Measurements from ENCODE around the gene AFF3.

Gene AFF3

DNA sequence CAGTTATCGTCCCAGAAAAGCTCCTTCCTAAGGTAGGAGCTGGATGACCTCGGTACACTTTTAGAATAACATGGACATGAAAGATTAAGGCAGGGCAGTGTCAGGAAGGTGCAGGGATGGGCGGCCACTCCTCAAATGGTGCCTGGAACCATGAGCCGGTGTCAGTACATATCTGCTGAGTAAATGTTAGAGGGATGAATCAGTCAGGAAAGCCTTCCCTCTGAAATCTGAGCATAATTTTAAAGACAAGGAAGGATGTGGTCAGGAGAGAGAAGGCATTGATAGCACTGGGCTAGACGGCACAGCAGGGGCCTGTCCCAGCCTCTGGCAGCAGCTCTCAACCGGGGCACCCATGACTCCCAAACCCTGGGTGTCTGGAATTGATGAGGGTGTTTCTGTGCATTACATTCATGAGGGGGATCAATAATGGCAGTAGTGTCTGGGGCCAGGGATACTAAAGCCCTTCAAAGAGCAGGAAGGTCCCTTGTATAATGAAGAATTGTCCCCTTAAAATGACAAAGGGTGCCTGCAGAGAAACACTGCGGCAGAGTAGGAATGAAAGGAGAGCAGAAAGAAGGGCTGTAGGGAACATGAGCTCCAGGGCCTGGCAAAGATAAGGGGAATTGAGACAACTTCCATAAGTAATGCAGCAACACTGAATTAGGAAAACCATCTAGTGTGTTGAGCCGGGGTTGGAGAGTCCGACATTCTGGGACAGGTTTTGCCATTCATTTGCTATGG lies 490.3 kb downstream of the AFF3 start:
- Histone ChIP-seq H3K36me3 (replicated peaks; ENCODE audit: low read depth, low read length) (peaks cover 9% of the 10 kb centered on the region), H3K27me3 (ENCODE audit: low read depth, low read length) (no peaks in the 10 kb centered on the region), H3K4me1 (ENCODE audit: low read length) (no peaks in the 10 kb centered on the region), H3K4me2 (ENCODE audit: low read length) (no peak overlapping the region), H3K4me3 (ENCODE audit: low read length) (no peak overlapping the region), H3K9me3 (ENCODE audit: insufficient read depth, low read length) (no peaks in the 10 kb centered on the region), H3K9ac (ENCODE audit: low read length) (no peak overlapping the region), H4K20me1 (ENCODE audit: insufficient read depth, low read length) (no peaks in the 10 kb centered on the region), H3K27ac (ENCODE audit: low read length) (no peak overlapping the region), H2AFZ (ENCODE audit: low read depth, low read length) (no peak overlapping the region), H3K79me2 (ENCODE audit: low read length) (no peaks in the 10 kb centered on the region)
- TF ChIP-seq, protein P1, sequence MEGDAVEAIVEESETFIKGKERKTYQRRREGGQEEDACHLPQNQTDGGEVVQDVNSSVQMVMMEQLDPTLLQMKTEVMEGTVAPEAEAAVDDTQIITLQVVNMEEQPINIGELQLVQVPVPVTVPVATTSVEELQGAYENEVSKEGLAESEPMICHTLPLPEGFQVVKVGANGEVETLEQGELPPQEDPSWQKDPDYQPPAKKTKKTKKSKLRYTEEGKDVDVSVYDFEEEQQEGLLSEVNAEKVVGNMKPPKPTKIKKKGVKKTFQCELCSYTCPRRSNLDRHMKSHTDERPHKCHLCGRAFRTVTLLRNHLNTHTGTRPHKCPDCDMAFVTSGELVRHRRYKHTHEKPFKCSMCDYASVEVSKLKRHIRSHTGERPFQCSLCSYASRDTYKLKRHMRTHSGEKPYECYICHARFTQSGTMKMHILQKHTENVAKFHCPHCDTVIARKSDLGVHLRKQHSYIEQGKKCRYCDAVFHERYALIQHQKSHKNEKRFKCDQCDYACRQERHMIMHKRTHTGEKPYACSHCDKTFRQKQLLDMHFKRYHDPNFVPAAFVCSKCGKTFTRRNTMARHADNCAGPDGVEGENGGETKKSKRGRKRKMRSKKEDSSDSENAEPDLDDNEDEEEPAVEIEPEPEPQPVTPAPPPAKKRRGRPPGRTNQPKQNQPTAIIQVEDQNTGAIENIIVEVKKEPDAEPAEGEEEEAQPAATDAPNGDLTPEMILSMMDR (IDR thresholded peaks at IDR 0.05; ENCODE audit: low read depth, low read length) = no peak
- TF ChIP-seq EZH2phosphoT487 (IDR thresholded peaks at IDR 0.05; ENCODE audit: low read depth) = no peak

GRCh38 chr2:99648906-99649789 lies 493.2 kb downstream of the AFF3 start:
- TF ChIP-seq, protein P1 (IDR thresholded peaks at IDR 0.05; ENCODE audit: low read depth, low read length) = no peak
- no peak for TF ChIP-seq EZH2phosphoT487 (IDR thresholded peaks at IDR 0.05; ENCODE audit: low read depth)
- H3K9me3 ChIP-seq (ENCODE audit: insufficient read depth, low read length) = no peaks in the 10 kb centered on the region
- H3K9ac ChIP-seq (ENCODE audit: low read length) = no peak overlapping the region
- H3K27ac ChIP-seq (ENCODE audit: low read length) = no peak overlapping the region
- peaks cover 10% of the 10 kb centered on the region for H3K36me3 ChIP-seq (replicated peaks; ENCODE audit: low read depth, low read length)
- no peak overlapping the region for H3K4me3 ChIP-seq (ENCODE audit: low read length)
- no peak overlapping the region for H3K4me2 ChIP-seq (ENCODE audit: low read length)
- no peaks in the 10 kb centered on the region for H3K79me2 ChIP-seq (ENCODE audit: low read length)
- no peak overlapping the region for H2AFZ ChIP-seq (ENCODE audit: low read depth, low read length)
- H4K20me1 ChIP-seq (ENCODE audit: insufficient read depth, low read length) = no peaks in the 10 kb centered on the region
- no peaks in the 10 kb centered on the region for H3K4me1 ChIP-seq (ENCODE audit: low read length)
- no peaks in the 10 kb centered on the region for H3K27me3 ChIP-seq (ENCODE audit: low read depth, low read length)

DNA sequence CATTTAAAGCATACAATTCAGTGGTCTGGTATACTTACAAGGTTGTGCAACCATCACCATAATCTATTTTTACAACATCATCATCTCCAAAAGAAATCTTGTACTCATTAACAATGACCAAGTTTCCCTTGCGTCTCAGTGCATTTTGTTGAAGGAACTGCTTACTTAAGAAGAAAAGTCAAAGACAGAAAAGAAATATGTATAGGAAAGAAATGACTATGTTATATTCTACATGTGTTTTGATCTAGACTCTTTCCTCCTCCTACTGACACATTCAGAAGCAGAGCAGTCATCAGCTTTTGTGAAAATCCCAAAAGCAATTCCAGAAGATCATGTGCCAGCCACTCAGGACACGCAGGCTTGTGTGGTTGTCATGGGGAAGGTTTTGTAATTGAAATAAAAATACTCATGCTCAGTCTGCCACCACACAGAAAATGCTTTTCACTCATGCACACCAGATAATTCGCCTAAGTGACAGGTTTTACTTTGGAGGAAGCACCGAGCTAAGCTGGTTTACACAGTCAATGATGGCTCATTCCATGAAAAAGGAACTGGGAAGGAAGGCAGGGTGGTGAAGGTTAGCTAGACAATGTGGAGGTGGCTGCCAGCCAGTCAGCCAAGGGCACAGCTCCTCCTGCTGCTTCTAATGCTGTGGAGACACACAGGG lies 494.1 kb downstream of the AFF3 start:
- Histone ChIP-seq H3K27me3 (ENCODE audit: low read depth, low read length) (no peaks in the 10 kb centered on the region), H3K27ac (ENCODE audit: low read length) (no peak overlapping the region), H2AFZ (ENCODE audit: low read depth, low read length) (no peak overlapping the region), H3K9ac (ENCODE audit: low read length) (no peak overlapping the region), H3K4me1 (ENCODE audit: low read length) (no peaks in the 10 kb centered on the region), H3K4me2 (ENCODE audit: low read length) (no peak overlapping the region), H3K9me3 (ENCODE audit: insufficient read depth, low read length) (no peaks in the 10 kb centered on the region), H4K20me1 (ENCODE audit: insufficient read depth, low read length) (no peaks in the 10 kb centered on the region), H3K4me3 (ENCODE audit: low read length) (no peak overlapping the region), H3K79me2 (ENCODE audit: low read length) (no peaks in the 10 kb centered on the region), H3K36me3 (replicated peaks; ENCODE audit: low read depth, low read length) (peaks cover 10% of the 10 kb centered on the region)
- TF ChIP-seq, protein P1 (IDR thresholded peaks at IDR 0.05; ENCODE audit: low read depth, low read length) = no peak
- TF ChIP-seq EZH2phosphoT487 (IDR thresholded peaks at IDR 0.05; ENCODE audit: low read depth) = no peak

DNA sequence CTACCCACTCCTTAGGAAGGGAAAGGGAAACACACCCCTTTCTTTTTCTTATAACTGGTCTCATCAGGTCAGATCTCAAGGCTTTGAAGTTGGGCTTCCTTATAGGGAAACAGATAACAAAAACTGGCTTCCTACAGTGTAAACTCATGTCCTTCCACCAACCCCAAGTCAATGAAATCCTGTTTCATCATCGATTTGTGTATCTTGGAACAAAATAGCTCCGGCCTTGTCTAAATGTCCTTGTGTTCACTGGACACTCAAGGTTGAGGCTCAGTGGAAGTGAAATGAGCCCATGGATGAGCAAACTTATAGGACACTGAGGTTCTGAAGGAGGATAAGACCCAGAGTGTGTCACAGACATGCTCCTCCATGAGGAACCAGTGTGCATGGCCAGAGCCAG lies 496.4 kb downstream of the AFF3 start:
- Histone ChIP-seq H3K9ac (ENCODE audit: low read length) (no peak overlapping the region), H2AFZ (ENCODE audit: low read depth, low read length) (no peak overlapping the region), H3K36me3 (replicated peaks; ENCODE audit: low read depth, low read length) (peaks cover 10% of the 10 kb centered on the region), H3K4me3 (ENCODE audit: low read length) (no peak overlapping the region), H3K4me1 (ENCODE audit: low read length) (no peaks in the 10 kb centered on the region), H3K27ac (ENCODE audit: low read length) (no peak overlapping the region), H4K20me1 (ENCODE audit: insufficient read depth, low read length) (0 out of 2 replicates have a peak, but pooled peaks cover 4% of the 10 kb centered on the region), H3K27me3 (ENCODE audit: low read depth, low read length) (no peaks in the 10 kb centered on the region), H3K9me3 (ENCODE audit: insufficient read depth, low read length) (no peaks in the 10 kb centered on the region), H3K4me2 (ENCODE audit: low read length) (no peak overlapping the region), H3K79me2 (ENCODE audit: low read length) (no peaks in the 10 kb centered on the region)
- TF ChIP-seq, protein P1 (IDR thresholded peaks at IDR 0.05; ENCODE audit: low read depth, low read length) = no peak
- no peak for TF ChIP-seq EZH2phosphoT487 (IDR thresholded peaks at IDR 0.05; ENCODE audit: low read depth)
